Measurements from ENCODE around the gene AIPL1. TPM values are rescaled to one million over a fixed set of nuclear protein-coding genes. Genes with fewer than 3 reads are reported as not detected.

AIPL1 gene
- polyA plus RNA-seq, 1 donor (not counting 4 experiments of a cell fraction or from before 2014, with no cell fraction given) = not detected

GRCh38 chr17:6408735-6409134 is 26.2 kb downstream of the AIPL1 start:
- H3K79me2 ChIP-seq (ENCODE audit: control insufficient read depth, insufficient read depth, low read length) = no peaks in the 10 kb centered on the region
- no peaks in the 10 kb centered on the region for H3K9me3 ChIP-seq (ENCODE audit: control insufficient read depth, low read depth, low read length)
- no peak for FAIRE-seq
- H3K27me3 ChIP-seq (ENCODE audit: control insufficient read depth, extremely low read depth, insufficient read depth, low read length) = no peaks in the 10 kb centered on the region
- dilution Hi-C loops (cut with MboI; ENCODE audit: extremely low pct_ligation_motif_present, low sequenced_read_pairs) = loop anchor here (25.0 kb wide), 1 partner anchor 796 kb away; no protein-coding TSS in a partner anchor
- no peak overlapping the region for H3K27ac ChIP-seq (ENCODE audit: control insufficient read depth, insufficient read depth, low read length)
- H3K4me2 ChIP-seq (ENCODE audit: control insufficient read depth, extremely low read depth, insufficient read depth, low read depth, low read length) = no peak overlapping the region
- H3K36me3 ChIP-seq (ENCODE audit: control insufficient read depth in 2 of 2, extremely low read depth in 1 of 2, insufficient read depth in 2 of 2, low read length in 2 of 2) = no peaks in the 10 kb centered on the region
- no peak overlapping the region for H3K9ac ChIP-seq (ENCODE audit: control insufficient read depth, extremely low read depth, insufficient read depth, low read length)
- no peak overlapping the region for H3K4me3 ChIP-seq (ENCODE audit: control insufficient read depth in 2 of 3, extremely low read depth in 1 of 3, insufficient read depth in 2 of 3, low read depth in 1 of 3, low read length in 3 of 3)
- H3K4me1 ChIP-seq (ENCODE audit: control insufficient read depth, extremely low read depth, insufficient read depth, low read length) = no peaks in the 10 kb centered on the region
- no peaks in the 10 kb centered on the region for H3K9me1 ChIP-seq (ENCODE audit: control insufficient read depth, extremely low read depth, insufficient read depth, low read length)
- no peak overlapping the region for H2AFZ ChIP-seq (ENCODE audit: control insufficient read depth, low read length)
- no peak for DNase-seq (ENCODE audit: low read depth, low spot score)
- no peak for TF ChIP-seq EZH2 (IDR thresholded peaks at IDR 0.05; ENCODE audit: low read length)
- no peak for TF ChIP-seq CTCF (optimal IDR thresholded peaks at IDR 0.05 in 1 of 3, IDR thresholded peaks at IDR 0.05 in 1 of 3, conservative IDR thresholded peaks at IDR 0.05 in 1 of 3; ENCODE audit: extremely low read depth in 1 of 3, insufficient read depth in 2 of 3, low read length in 3 of 3)
- H4K20me1 ChIP-seq (ENCODE audit: control insufficient read depth, extremely low read depth, insufficient read depth, low read length) = no peaks in the 10 kb centered on the region

DNA sequence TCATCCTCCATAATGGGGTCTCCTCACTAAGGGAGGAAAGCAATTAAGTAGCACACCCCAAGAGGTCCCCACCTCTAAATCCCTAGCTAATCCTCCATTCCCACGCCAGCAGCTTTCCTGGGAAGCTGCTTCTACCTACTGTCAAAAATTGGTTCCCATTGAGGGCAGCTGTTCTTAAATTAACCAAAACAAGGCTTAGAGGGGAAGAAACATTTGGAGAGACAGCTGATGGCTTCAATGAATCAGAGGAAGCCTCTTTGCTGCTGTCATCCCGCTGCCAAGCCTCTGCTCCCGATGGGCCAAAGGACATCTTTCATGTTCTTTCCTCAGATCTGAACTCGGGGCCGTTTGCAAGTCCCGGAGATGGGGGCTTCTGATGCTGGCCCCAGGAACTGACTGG is 26.6 kb downstream of the AIPL1 start:
- no peaks in the 10 kb centered on the region for H3K9me1 ChIP-seq (ENCODE audit: control insufficient read depth, extremely low read depth, insufficient read depth, low read length)
- H3K27me3 ChIP-seq (ENCODE audit: control insufficient read depth, extremely low read depth, insufficient read depth, low read length) = no peaks in the 10 kb centered on the region
- no peak overlapping the region for H3K27ac ChIP-seq (ENCODE audit: control insufficient read depth, insufficient read depth, low read length)
- TF ChIP-seq EZH2 (IDR thresholded peaks at IDR 0.05; ENCODE audit: low read length) = no peak
- no peak for TF ChIP-seq CTCF (optimal IDR thresholded peaks at IDR 0.05 in 1 of 3, IDR thresholded peaks at IDR 0.05 in 1 of 3, conservative IDR thresholded peaks at IDR 0.05 in 1 of 3; ENCODE audit: extremely low read depth in 1 of 3, insufficient read depth in 2 of 3, low read length in 3 of 3)
- no peaks in the 10 kb centered on the region for H3K79me2 ChIP-seq (ENCODE audit: control insufficient read depth, insufficient read depth, low read length)
- no peak overlapping the region for H3K4me2 ChIP-seq (ENCODE audit: control insufficient read depth, extremely low read depth, insufficient read depth, low read depth, low read length)
- H4K20me1 ChIP-seq (ENCODE audit: control insufficient read depth, extremely low read depth, insufficient read depth, low read length) = no peaks in the 10 kb centered on the region
- dilution Hi-C loops (cut with MboI; ENCODE audit: extremely low pct_ligation_motif_present, low sequenced_read_pairs) = loop anchor here (25.0 kb wide), 1 partner anchor 796 kb away; no protein-coding TSS in a partner anchor
- H3K4me3 ChIP-seq (ENCODE audit: control insufficient read depth in 2 of 3, extremely low read depth in 1 of 3, insufficient read depth in 2 of 3, low read depth in 1 of 3, low read length in 3 of 3) = no peak overlapping the region
- no peaks in the 10 kb centered on the region for H3K36me3 ChIP-seq (ENCODE audit: control insufficient read depth in 2 of 2, extremely low read depth in 1 of 2, insufficient read depth in 2 of 2, low read length in 2 of 2)
- no peaks in the 10 kb centered on the region for H3K9me3 ChIP-seq (ENCODE audit: control insufficient read depth, low read depth, low read length)
- no peak overlapping the region for H3K9ac ChIP-seq (ENCODE audit: control insufficient read depth, extremely low read depth, insufficient read depth, low read length)
- H2AFZ ChIP-seq (ENCODE audit: control insufficient read depth, low read length) = no peak overlapping the region
- DNase-seq (ENCODE audit: low read depth, low spot score) (no peak), FAIRE-seq (no peak)
- H3K4me1 ChIP-seq (ENCODE audit: control insufficient read depth, extremely low read depth, insufficient read depth, low read length) = no peaks in the 10 kb centered on the region
